GM18507 (cell line): ENCODE measurements around the gene ULK4.
"Not testable (repeated sequence)": the region's sequence is repeated elsewhere in the genome, so short reads cannot be mapped to it uniquely, and the experiment has no call there.

ENCODE experiments used
- DNase-seq: peaks from one replicate; pipeline ENCODE4 v3.0.0; 2011; ENCODE audit warnings: low read depth; ENCODE audit not compliant: insufficient read length; ENCODE audit errors: extremely low spot score
- FAIRE-seq: peaks from 2 replicates; lab custom pipeline; 2011; peaks lifted over from hg19 to GRCh38; lab: Jason Lieb, UNC

The ULK4 gene

GRCh38 chr3:41661796-41662195, 300.1 kb downstream of the ULK4 start:
- FAIRE-seq = no peak

GRCh38 chr3:41660510-41660909, 301.4 kb downstream of the ULK4 start:
- no peak for FAIRE-seq

More at GRCh38 chr3:41661796-41662195, 300.1 kb downstream of the ULK4 start:
- DNase-seq = no peak

DNA sequence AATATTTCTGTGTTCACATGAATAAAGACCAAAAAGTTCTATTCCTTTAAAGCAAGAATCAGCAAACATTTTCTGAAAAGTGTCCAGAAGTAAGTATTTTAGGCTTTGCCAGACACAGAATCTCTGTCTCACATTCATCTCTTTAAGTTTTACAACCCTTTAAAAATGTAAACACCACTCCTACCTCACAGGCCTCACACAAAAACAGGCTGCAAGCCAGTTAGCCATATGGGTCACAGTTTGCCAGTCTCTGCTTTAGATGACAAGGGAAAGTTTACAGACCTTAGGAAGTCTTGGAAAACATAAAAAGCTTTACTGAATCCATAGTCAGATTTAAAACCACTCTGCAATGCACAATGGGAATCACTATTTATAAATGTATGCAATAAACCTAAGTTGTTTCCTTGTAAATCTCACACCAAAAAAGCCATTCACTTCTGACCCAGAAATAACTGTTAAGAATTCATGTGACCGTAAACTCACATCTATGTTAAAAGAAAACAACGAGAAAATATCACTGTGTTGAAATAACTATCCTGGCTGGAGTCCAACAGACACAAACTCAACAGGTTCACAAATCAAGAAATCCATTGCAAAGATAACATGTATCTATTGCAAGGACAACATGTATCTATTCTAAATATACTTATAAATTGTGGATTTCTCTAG, 308.2 kb downstream of the ULK4 start:
- DNase-seq (no peak), FAIRE-seq (no peak)

More at GRCh38 chr3:41660510-41660909, 301.4 kb downstream of the ULK4 start:
- no peak for DNase-seq

GRCh38 chr3:41652931-41653330, 309.0 kb downstream of the ULK4 start:
- no peak for FAIRE-seq
- DNase-seq = no peak

DNA sequence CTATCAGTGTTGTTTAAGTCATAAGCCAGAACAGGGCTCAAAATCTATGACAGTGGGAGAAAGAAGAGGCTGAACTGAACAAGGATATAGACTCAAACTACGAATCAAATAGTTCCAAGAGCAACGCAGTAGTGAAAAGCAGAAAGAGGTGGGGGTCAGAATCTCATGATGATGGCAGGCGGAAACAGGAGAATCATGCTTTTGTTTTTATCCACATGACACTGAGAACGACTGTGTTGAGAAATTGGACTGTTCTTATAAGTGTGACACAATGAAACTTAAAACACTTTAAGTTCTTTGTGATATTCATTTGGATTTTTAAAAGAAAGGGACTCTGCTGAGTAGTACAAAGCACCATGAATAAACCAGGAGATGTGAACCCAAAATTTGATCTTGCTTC, 309.4 kb downstream of the ULK4 start:
- FAIRE-seq (no peak), DNase-seq (no peak)

- FAIRE-seq = no peak
These were observed 310.2 kb downstream of the ULK4 start for GRCh38 chr3:41651718-41652117.

GRCh38 chr3:41650406-41650805, 311.5 kb downstream of the ULK4 start:
- no peak for DNase-seq
- no peak for FAIRE-seq

More at GRCh38 chr3:41651718-41652117, 310.2 kb downstream of the ULK4 start:
- DNase-seq = no peak

- no peak for DNase-seq
- no peak for FAIRE-seq
These were observed 312.7 kb downstream of the ULK4 start for GRCh38 chr3:41649129-41649739.

DNA sequence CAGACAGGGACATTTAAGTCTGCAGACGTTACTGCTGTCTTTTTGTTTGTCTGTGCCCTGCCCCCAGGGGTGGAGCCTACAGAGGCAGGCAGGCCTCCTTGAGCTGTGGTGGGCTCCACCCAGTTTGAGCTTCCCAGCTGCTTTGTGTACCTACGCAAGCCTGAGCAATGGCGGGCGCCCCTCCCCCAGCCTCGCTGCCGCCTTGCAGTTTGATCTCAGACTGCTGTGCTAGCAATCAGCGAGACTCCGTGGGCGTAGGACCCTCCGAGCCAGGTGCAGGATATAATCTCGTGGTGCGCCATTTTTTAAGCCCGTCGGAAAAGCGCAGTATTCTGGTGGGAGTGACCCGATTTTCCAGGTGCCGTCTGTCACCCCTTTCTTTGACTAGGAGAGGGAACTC, 314.2 kb downstream of the ULK4 start:
- not testable (repeated sequence) for DNase-seq, FAIRE-seq

GRCh38 chr3:41640076-41640475, 321.8 kb downstream of the ULK4 start:
- DNase-seq (no peak), FAIRE-seq (no peak)

DNA sequence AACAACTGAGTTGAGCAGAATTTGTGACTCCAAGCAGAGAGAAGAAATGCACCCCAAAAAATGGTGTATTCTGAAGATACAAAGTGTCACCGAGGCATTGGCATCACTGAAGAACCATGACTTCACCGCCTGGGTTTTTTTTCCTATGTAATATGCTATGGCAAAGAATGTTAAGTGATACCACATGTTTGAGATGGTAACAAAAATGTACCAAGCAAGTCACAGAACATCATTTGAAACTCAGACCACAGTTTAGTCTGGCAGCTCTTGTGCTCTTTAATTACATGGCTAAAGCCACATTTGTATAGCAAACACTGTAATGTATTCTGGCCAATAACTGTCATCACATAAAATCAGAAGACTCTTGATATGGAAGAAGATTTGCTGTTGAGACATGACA, 323.5 kb downstream of the ULK4 start:
- no peak for FAIRE-seq

GRCh38 chr3:41632700-41633099, 329.2 kb downstream of the ULK4 start:
- no peak for FAIRE-seq
- DNase-seq = no peak

More for the DNA sequence above, 323.5 kb downstream of the ULK4 start:
- no peak for DNase-seq

DNA sequence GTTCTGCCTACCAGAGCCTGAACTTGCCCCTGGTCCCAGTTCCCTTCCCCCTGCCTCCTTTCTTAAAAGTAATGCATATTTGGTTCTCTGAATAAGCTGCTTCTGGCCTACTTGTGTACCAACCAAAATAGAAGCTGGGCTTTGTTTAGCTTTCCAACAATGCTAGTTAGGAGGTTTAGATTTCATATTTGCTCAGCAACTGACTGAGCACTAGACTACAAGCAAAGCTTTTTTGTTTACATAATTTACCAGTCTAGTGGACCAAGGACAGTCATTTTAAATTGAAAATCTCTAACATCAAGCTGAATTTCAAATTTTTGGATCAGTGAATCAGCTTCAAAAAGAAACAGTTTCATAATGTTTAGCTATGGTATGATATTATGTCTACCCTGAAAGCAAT, 331.2 kb downstream of the ULK4 start:
- FAIRE-seq (no peak), DNase-seq (no peak)

GRCh38 chr3:41629986-41630385, 331.9 kb downstream of the ULK4 start:
- DNase-seq (no peak), FAIRE-seq (no peak)

- FAIRE-seq (no peak), DNase-seq (no peak)
These were observed 332.8 kb downstream of the ULK4 start for GRCh38 chr3:41629072-41629471.

DNA sequence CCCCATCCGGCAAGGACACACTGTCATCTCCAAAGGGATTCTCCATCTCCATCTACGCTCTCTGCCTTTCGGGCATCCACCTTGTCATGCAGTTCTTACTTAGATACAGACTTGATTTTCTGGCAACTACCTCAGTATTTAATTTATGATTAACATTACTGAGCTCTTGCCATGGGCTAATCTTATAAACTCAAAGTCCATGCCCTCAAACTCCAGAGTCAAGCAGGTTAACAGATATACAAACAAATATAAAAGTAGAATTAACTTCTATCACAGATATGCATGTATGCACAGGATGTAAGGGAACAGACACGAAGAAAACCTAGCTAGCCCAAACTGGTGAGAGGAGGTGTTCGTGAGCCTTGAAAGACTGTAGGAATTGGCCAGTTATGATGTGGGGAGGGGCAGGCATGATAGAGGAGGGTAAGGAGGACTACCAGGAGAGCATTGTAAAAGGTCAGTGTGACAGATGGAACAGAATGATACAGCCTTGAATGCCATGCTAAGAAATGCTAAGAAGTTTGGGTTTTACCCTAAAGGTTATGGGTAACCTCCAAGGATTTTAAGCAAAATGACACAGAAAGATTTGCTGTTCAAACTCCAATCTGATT, 334.3 kb downstream of the ULK4 start:
- DNase-seq (no peak), FAIRE-seq (no peak)

DNA sequence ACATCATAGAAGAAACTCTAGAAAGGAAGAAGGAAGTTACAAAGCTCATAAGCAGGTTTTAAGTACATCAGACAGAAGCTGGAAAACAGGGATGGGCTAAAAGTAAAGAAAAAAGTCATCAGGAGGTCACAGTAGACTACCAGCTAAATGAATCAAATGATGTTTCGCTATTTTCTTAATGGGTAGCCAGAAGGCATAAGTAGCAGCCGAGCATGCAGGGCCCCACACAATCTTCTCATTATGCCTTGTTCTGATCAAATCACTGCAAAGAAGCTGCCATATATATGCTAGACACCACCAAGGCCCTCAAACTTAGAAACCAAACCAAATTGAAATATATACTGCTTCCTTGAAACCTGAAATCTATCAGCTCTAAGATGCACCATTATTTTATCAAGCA, 349.1 kb downstream of the ULK4 start:
- DNase-seq = no peak
- no peak for FAIRE-seq

GRCh38 chr3:41611008-41611407, 350.9 kb downstream of the ULK4 start:
- no peak for FAIRE-seq
- no peak for DNase-seq

- DNase-seq (no peak), FAIRE-seq (no peak)
These were observed 353.6 kb downstream of the ULK4 start for GRCh38 chr3:41608347-41608746.

DNA sequence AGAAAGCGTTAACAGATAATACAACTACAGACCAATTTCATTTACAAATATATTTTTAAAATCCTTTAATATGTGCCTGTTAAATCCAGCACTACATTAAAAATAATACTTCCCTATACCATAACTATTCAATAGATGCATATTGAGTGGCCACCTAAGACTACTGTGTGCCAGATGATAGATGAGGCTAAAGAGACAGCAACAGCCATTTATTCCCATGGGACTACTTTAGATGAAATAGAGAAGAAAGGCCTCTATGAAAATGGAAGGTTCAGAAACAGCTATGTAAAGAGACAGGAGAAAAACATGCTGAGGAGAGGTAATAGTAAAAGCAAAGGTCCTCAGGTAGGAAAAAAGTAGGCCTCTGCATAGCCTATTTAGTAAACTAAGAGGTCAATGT, 358.1 kb downstream of the ULK4 start:
- DNase-seq (no peak), FAIRE-seq (no peak)

- DNase-seq = no peak
- no peak for FAIRE-seq
These were observed 359.8 kb downstream of the ULK4 start for GRCh38 chr3:41602121-41602520.
